Amygdala (tissue), 56 donors: ENCODE data around the gene ZNF710.

Experiments used
- DNase-seq, 56 donors: peaks; one replicate each; lab custom pipeline; 2025; lab: John Stamatoyannopoulos, UW

Gene ZNF710

GRCh38 chr15:90015749-90016148, 14.6 kb downstream of the ZNF710 start:
- no peak for DNase-seq

GRCh38 chr15:90016721-90017120, 15.6 kb downstream of the ZNF710 start:
- DNase-seq, result no peak

GRCh38 chr15:90018216-90018831, 17.2 kb downstream of the ZNF710 start:
- no peak for DNase-seq

GRCh38 chr15:90019611-90020010, 18.5 kb downstream of the ZNF710 start:
- DNase-seq, result no peak

GRCh38 chr15:90020021-90020735, 19.1 kb downstream of the ZNF710 start:
- DNase-seq, result peak in 6 of 56 donors; percentile 19 to 46 (median 27)

- no peak for DNase-seq
These were observed 19.9 kb downstream of the ZNF710 start for GRCh38 chr15:90020936-90021507.

- no peak for DNase-seq
These were observed 21.2 kb downstream of the ZNF710 start for GRCh38 chr15:90022345-90022744.

GRCh38 chr15:90022905-90023700, 22.0 kb downstream of the ZNF710 start:
- DNase-seq, result no peak

- DNase-seq, result no peak
These were observed 23.3 kb downstream of the ZNF710 start for GRCh38 chr15:90024406-90024805.

GRCh38 chr15:90025489-90026033, 24.4 kb downstream of the ZNF710 start:
- DNase-seq, result no peak

- DNase-seq, result no peak
These were observed 27.3 kb downstream of the ZNF710 start for GRCh38 chr15:90028376-90028944.

- DNase-seq, result no peak
These were observed 27.9 kb downstream of the ZNF710 start for GRCh38 chr15:90029024-90029423.

- peak in 1 of 56 donors; percentile 36 for DNase-seq
These were observed 29.3 kb downstream of the ZNF710 start for GRCh38 chr15:90030376-90030775.

GRCh38 chr15:90031231-90031791, 30.2 kb downstream of the ZNF710 start:
- DNase-seq, result no peak

GRCh38 chr15:90033006-90033405, 31.9 kb downstream of the ZNF710 start:
- no peak for DNase-seq

GRCh38 chr15:90033448-90033847, 32.3 kb downstream of the ZNF710 start:
- no peak for DNase-seq

GRCh38 chr15:90035095-90035839, 34.1 kb downstream of the ZNF710 start:
- DNase-seq, result peak in 16 of 56 donors; percentile 22 to 59 (median 45)

GRCh38 chr15:90035840-90036230, 34.7 kb downstream of the ZNF710 start:
- peak in 4 of 56 donors; percentile 20 to 54 (median 31) for DNase-seq

- DNase-seq, result no peak
These were observed 35.2 kb downstream of the ZNF710 start for GRCh38 chr15:90036343-90036742.
